HCT116 (cell line): Measurements from ENCODE around the gene L1CAM. TPM values are rescaled to one million over a fixed set of nuclear protein-coding genes. Genes with fewer than 3 reads are reported as not detected.

Experiments
- ATAC-seq: fragments of 200-7000 bp; cut with Tn5 transposase; 2 replicates; pipeline ENCODE4 v1.9.1; 2020; ENCODE audit warnings: mild to moderate bottlenecking, moderate library complexity
- BruUV-seq: library from RNA; stranded (reverse); fragments of 400-500 nt; replicated peaks from 2 replicates; lab custom pipeline; 2021; lab: Mats Ljungman, UMichigan
- CTCF ChIA-PET: fragments of 300-600 bp; sonication (Branson Sonifier 250); formaldehyde crosslinking; loops from one replicate; lab custom pipeline; 2021; ENCODE audit warnings: antibody characterized with exemption; lab: Charles Lee
- POLR2A ChIA-PET: fragments of 300-600, 350-600 bp; sonication (Branson Sonifier 250); formaldehyde crosslinking; loops from one replicate; lab custom pipeline; 2021; ENCODE audit warnings: antibody characterized with exemption; lab: Charles Lee
- RAD21 ChIA-PET, 2 experiments: fragments of 300-600 bp; sonication (Branson Sonifier 250); formaldehyde crosslinking; loops; one replicate each; lab custom pipeline; 2023; ENCODE audit warnings: low total read pairs in 2 of 2; ENCODE audit not compliant: uncharacterized antibody in 2 of 2, unreplicated experiment in 2 of 2, low non-redundant PET in 1 of 2; lab: Charles Lee
- DNase-seq: peaks from one replicate; pipeline ENCODE4 v3.0.0-alpha.2; 2010; ENCODE audit warnings: low read depth, low spot score
- H2AFZ ChIP-seq: fragments of 200-600 bp; shearing (Covaris generic), sonication (generic); 2 replicates; pipeline ENCODE4 v1.6.1; 2017; ENCODE audit warnings: low read depth, mixed run types, mixed read lengths, antibody characterized with exemption, low read length; ENCODE audit not compliant: poor library complexity, severe bottlenecking
- H3K27ac ChIP-seq: 2 replicates; pipeline ENCODE4 v1.5.1; 2012; ENCODE audit warnings: low read depth, low read length
- H3K27me3 ChIP-seq: fragments of 200-600 bp; sonication (generic); 2 replicates; pipeline ENCODE4 v1.6.1; 2016; ENCODE audit warnings: mixed run types, low read length, mixed read lengths; ENCODE audit not compliant: insufficient read depth
- H3K36me3 ChIP-seq, 2 experiments: fragments of 200-500 bp in 1 of 2; fragments of 200-600 bp in 1 of 2; sonication (Bioruptor generic) in 1 of 2; sonication (generic) in 1 of 2; 2 replicates each; pipeline versions ENCODE4 v1.5.1 to v1.6.1; 2014 to 2016; ENCODE audit warnings: low read length in 2 of 2, inconsistent platforms in 1 of 2, mixed read lengths in 1 of 2, mixed run types in 1 of 2; ENCODE audit not compliant: insufficient read depth in 2 of 2, control insufficient read depth in 1 of 2
- H3K4me1 ChIP-seq, 2 experiments: fragments of 200-600 bp in 1 of 2; sonication (generic) in 1 of 2; 2 replicates each; pipeline versions ENCODE4 v1.5.1 to v1.6.1; 2012 to 2017; ENCODE audit warnings: low read length in 2 of 2, inconsistent platforms in 1 of 2, mild to moderate bottlenecking in 1 of 2, mixed read lengths in 1 of 2, mixed run types in 1 of 2, moderate library complexity in 1 of 2; ENCODE audit not compliant: insufficient read depth in 2 of 2, control insufficient read depth in 1 of 2
- H3K4me2 ChIP-seq: fragments of 200-600 bp; sonication (generic); 2 replicates; pipeline ENCODE4 v1.6.1; 2017; ENCODE audit warnings: mixed run types, low read length, mixed read lengths
- H3K4me3 ChIP-seq, 2 experiments: fragments of 200-600 bp in 1 of 2; sonication (generic) in 1 of 2; replicated peaks in 1 of 2; 2 replicates each; pipeline ENCODE4 v1.5.1; 2011 to 2016; ENCODE audit warnings: low read length in 2 of 2, control low read depth in 1 of 2, low read depth in 1 of 2, mild to moderate bottlenecking in 1 of 2, mixed read lengths in 1 of 2, mixed run types in 1 of 2
- H3K79me2 ChIP-seq: fragments of 200-600 bp; sonication (generic); 2 replicates; pipeline ENCODE4 v1.6.1; 2017; ENCODE audit warnings: mild to moderate bottlenecking, mixed run types, low read length, moderate library complexity, mixed read lengths; ENCODE audit not compliant: insufficient read depth
- H3K9ac ChIP-seq: fragments of 200-600 bp; sonication (generic); 2 replicates; pipeline ENCODE4 v1.6.1; 2016; ENCODE audit warnings: low read length, mixed read lengths
- H3K9me2 ChIP-seq: fragments of 200-600 bp; sonication (generic), shearing (Covaris generic); 2 replicates; pipeline ENCODE4 v1.6.1; 2017; ENCODE audit warnings: mixed run types, mild to moderate bottlenecking, moderate library complexity; ENCODE audit not compliant: insufficient read depth
- H3K9me3 ChIP-seq, 2 experiments: fragments of 200-500 bp in 1 of 2; fragments of 200-600 bp in 1 of 2; sonication (Bioruptor generic) in 1 of 2; sonication (generic) in 1 of 2; 2 replicates each; pipeline ENCODE4 v1.6.1; 2014 to 2017; ENCODE audit warnings: low read length in 2 of 2, mixed read lengths in 2 of 2, inconsistent platforms in 1 of 2, low read depth in 1 of 2, mild to moderate bottlenecking in 1 of 2, mixed run types in 1 of 2, moderate library complexity in 1 of 2; ENCODE audit not compliant: control insufficient read depth in 1 of 2, insufficient read depth in 1 of 2
- H4K20me1 ChIP-seq: fragments of 200-600 bp; sonication (generic), shearing (Covaris generic); 2 replicates; pipeline ENCODE4 v1.6.1; 2017; ENCODE audit warnings: mixed run types, mild to moderate bottlenecking, moderate library complexity; ENCODE audit not compliant: insufficient read depth
- CBX3 ChIP-seq: IDR thresholded peaks from 2 replicates; pipeline ENCODE4 v1.6.1; 2012; ENCODE audit warnings: low read depth
- CEBPB ChIP-seq: IDR thresholded peaks from 2 replicates; pipeline ENCODE4 v1.6.1; 2012; ENCODE audit warnings: low read depth
- ELF1 ChIP-seq: IDR thresholded peaks from 2 replicates; pipeline ENCODE4 v1.6.1; 2012; ENCODE audit warnings: low read depth, borderline replicate concordance
- FOSL1 ChIP-seq: IDR thresholded peaks from 2 replicates; pipeline ENCODE4 v1.6.1; 2012; ENCODE audit warnings: low read depth
- JUND ChIP-seq: IDR thresholded peaks from 2 replicates; pipeline ENCODE4 v1.6.1; 2012
- POLR2A ChIP-seq: IDR thresholded peaks from 2 replicates; pipeline ENCODE4 v1.7.0; 2011; ENCODE audit warnings: borderline replicate concordance; ENCODE audit not compliant: insufficient read depth, insufficient read length; ENCODE audit errors: extremely low read depth
- POLR2AphosphoS5 ChIP-seq: IDR thresholded peaks from 2 replicates; pipeline ENCODE4 v1.6.1; 2011; ENCODE audit warnings: mild to moderate bottlenecking, low read depth, low read length, moderate library complexity
- RAD21 ChIP-seq: IDR thresholded peaks from 2 replicates; pipeline ENCODE4 v1.6.1; 2012; ENCODE audit warnings: low read depth, mild to moderate bottlenecking
- SIN3A ChIP-seq: IDR thresholded peaks from 2 replicates; pipeline ENCODE4 v1.6.1; 2012; ENCODE audit warnings: low read depth
- SP1 ChIP-seq: IDR thresholded peaks from 2 replicates; pipeline ENCODE4 v1.6.1; 2012; ENCODE audit warnings: low read depth
- SRF ChIP-seq: IDR thresholded peaks from 2 replicates; pipeline ENCODE4 v1.6.1; 2012; ENCODE audit warnings: low read depth
- TCF7L2 ChIP-seq: IDR thresholded peaks from 2 replicates; pipeline ENCODE4 v1.7.0; 2011; ENCODE audit warnings: borderline replicate concordance, inconsistent platforms; ENCODE audit not compliant: insufficient read depth, insufficient read length; ENCODE audit errors: extremely low read depth
- YY1 ChIP-seq: IDR thresholded peaks from 2 replicates; pipeline ENCODE4 v1.6.1; 2011; ENCODE audit warnings: low read length, low read depth, moderate library complexity, mild to moderate bottlenecking; ENCODE audit not compliant: insufficient replicate concordance; ENCODE audit errors: extremely low read depth
- ZFX ChIP-seq: fragments of 450-650 bp; IDR thresholded peaks from 2 replicates; pipeline ENCODE4 v1.6.1; 2017
- ZNF274 ChIP-seq: fragments of 200-500 bp; sonication (Bioruptor generic); IDR thresholded peaks from 2 replicates; pipeline ENCODE4 v1.6.1; 2014; ENCODE audit warnings: mild to moderate bottlenecking, low read depth, low read length, inconsistent platforms
- intact Hi-C: fragments of 100-400 bp; cut with micrococcal nuclease; formaldehyde crosslinking; loops from 2 replicates; pipeline ENCODE4 v1.10.0; 2022
- total RNA-seq: library from RNA; stranded (reverse); gene quantifications from one replicate; pipeline ENCODE4 v1.2.1, GENCODE V29; 2021; ENCODE audit not compliant: unreplicated experiment
- TF ChIP-seq, protein P1 (sequence below), 3 experiments: fragments of 200-600 bp in 1 of 3; sonication (generic) in 1 of 3; IDR thresholded peaks in 2 of 3; conservative IDR thresholded peaks in 1 of 3; 2 replicates each; pipeline ENCODE4 v1.5.1; 2012 to 2017; ENCODE audit warnings: low read depth in 2 of 3, low read length in 2 of 3, antibody characterized with exemption in 1 of 3, borderline replicate concordance in 1 of 3, control low read depth in 1 of 3, mild to moderate bottlenecking in 1 of 3, mixed read lengths in 1 of 3, mixed run types in 1 of 3, moderate library complexity in 1 of 3; ENCODE audit not compliant: insufficient read depth in 1 of 3
- TF ChIP-seq, protein P2 (sequence below): IDR thresholded peaks from 2 replicates; pipeline ENCODE4 v1.6.1; 2011; ENCODE audit warnings: mild to moderate bottlenecking, low read length, moderate library complexity; ENCODE audit not compliant: insufficient replicate concordance; ENCODE audit errors: extremely low read depth
- TF ChIP-seq, protein P3 (sequence below): IDR thresholded peaks from 2 replicates; pipeline ENCODE4 v1.6.1; 2012; ENCODE audit warnings: low read depth
- TF ChIP-seq, protein P4 (sequence below): IDR thresholded peaks from 2 replicates; pipeline ENCODE4 v1.6.1; 2012
- TF ChIP-seq, protein P5 (sequence below): IDR thresholded peaks from 2 replicates; pipeline ENCODE4 v1.6.1; 2012

Gene L1CAM
- total RNA-seq, 1 experiment from 2014 or later, result 14.8 TPM

DNA sequence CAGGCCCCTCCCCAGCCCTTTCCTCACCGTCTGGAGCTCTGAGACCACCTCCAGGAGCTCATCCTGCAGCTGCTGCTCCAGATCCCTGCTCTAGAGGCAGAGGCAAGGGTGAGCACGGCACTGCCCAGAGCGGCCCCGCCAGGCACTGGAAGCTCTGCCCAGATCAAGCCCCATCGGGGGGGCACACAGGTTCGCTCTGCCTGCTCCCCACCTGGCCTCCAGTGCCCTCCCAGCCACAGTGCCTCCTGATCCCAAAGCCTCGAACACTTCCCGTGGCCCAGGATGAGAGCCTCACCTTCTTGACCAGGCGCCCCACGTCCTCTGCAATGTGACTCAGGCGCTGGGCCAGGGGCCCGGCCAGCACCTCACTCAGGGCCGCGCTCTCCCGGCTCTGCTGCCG, 35.1 kb upstream of the L1CAM start:
- no peak overlapping the region for H3K4me3 ChIP-seq
- DNase-seq, result no peak
- H3K4me2 ChIP-seq, result no peak overlapping the region
- H3K36me3 ChIP-seq, result peaks cover 3 to 5% of the 10 kb centered on the region in 2 experiments; a peak in 2 of 4 replicates
- H3K4me1 ChIP-seq, result peaks cover 8 to 17% of the 10 kb centered on the region in 2 experiments
- no peaks in the 10 kb centered on the region for H4K20me1 ChIP-seq
- H3K9me3 ChIP-seq, result no peaks in the 10 kb centered on the region
- TF ChIP-seq SRF (no peak), FOSL1 (no peak), JUND (no peak), CBX3 (no peak), CEBPB (no peak), POLR2AphosphoS5 (no peak), TCF7L2 (no peak), ELF1 (no peak), SP1 (no peak), YY1 (no peak), POLR2A (no peak), ZFX (no peak), SIN3A (no peak), ZNF274 (no peak), RAD21 (no peak)
- TF ChIP-seq, protein P1, sequence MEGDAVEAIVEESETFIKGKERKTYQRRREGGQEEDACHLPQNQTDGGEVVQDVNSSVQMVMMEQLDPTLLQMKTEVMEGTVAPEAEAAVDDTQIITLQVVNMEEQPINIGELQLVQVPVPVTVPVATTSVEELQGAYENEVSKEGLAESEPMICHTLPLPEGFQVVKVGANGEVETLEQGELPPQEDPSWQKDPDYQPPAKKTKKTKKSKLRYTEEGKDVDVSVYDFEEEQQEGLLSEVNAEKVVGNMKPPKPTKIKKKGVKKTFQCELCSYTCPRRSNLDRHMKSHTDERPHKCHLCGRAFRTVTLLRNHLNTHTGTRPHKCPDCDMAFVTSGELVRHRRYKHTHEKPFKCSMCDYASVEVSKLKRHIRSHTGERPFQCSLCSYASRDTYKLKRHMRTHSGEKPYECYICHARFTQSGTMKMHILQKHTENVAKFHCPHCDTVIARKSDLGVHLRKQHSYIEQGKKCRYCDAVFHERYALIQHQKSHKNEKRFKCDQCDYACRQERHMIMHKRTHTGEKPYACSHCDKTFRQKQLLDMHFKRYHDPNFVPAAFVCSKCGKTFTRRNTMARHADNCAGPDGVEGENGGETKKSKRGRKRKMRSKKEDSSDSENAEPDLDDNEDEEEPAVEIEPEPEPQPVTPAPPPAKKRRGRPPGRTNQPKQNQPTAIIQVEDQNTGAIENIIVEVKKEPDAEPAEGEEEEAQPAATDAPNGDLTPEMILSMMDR (IDR thresholded peaks at IDR 0.05 in 2 of 3, conservative IDR thresholded peaks at IDR 0.05 in 1 of 3; ENCODE audit: borderline replicate concordance in 1 of 3, insufficient read depth in 1 of 3, low read depth in 2 of 3, low read length in 2 of 3), result no peak
- TF ChIP-seq, protein P2, sequence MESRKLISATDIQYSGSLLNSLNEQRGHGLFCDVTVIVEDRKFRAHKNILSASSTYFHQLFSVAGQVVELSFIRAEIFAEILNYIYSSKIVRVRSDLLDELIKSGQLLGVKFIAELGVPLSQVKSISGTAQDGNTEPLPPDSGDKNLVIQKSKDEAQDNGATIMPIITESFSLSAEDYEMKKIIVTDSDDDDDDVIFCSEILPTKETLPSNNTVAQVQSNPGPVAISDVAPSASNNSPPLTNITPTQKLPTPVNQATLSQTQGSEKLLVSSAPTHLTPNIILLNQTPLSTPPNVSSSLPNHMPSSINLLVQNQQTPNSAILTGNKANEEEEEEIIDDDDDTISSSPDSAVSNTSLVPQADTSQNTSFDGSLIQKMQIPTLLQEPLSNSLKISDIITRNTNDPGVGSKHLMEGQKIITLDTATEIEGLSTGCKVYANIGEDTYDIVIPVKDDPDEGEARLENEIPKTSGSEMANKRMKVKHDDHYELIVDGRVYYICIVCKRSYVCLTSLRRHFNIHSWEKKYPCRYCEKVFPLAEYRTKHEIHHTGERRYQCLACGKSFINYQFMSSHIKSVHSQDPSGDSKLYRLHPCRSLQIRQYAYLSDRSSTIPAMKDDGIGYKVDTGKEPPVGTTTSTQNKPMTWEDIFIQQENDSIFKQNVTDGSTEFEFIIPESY, result no peak
- TF ChIP-seq, protein P3, sequence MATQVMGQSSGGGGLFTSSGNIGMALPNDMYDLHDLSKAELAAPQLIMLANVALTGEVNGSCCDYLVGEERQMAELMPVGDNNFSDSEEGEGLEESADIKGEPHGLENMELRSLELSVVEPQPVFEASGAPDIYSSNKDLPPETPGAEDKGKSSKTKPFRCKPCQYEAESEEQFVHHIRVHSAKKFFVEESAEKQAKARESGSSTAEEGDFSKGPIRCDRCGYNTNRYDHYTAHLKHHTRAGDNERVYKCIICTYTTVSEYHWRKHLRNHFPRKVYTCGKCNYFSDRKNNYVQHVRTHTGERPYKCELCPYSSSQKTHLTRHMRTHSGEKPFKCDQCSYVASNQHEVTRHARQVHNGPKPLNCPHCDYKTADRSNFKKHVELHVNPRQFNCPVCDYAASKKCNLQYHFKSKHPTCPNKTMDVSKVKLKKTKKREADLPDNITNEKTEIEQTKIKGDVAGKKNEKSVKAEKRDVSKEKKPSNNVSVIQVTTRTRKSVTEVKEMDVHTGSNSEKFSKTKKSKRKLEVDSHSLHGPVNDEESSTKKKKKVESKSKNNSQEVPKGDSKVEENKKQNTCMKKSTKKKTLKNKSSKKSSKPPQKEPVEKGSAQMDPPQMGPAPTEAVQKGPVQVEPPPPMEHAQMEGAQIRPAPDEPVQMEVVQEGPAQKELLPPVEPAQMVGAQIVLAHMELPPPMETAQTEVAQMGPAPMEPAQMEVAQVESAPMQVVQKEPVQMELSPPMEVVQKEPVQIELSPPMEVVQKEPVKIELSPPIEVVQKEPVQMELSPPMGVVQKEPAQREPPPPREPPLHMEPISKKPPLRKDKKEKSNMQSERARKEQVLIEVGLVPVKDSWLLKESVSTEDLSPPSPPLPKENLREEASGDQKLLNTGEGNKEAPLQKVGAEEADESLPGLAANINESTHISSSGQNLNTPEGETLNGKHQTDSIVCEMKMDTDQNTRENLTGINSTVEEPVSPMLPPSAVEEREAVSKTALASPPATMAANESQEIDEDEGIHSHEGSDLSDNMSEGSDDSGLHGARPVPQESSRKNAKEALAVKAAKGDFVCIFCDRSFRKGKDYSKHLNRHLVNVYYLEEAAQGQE, result no peak
- TF ChIP-seq, protein P4, sequence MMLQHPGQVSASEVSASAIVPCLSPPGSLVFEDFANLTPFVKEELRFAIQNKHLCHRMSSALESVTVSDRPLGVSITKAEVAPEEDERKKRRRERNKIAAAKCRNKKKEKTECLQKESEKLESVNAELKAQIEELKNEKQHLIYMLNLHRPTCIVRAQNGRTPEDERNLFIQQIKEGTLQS, result no peak
- TF ChIP-seq, protein P5, sequence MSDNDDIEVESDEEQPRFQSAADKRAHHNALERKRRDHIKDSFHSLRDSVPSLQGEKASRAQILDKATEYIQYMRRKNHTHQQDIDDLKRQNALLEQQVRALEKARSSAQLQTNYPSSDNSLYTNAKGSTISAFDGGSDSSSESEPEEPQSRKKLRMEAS, result no peak
- no peak overlapping the region for H3K27ac ChIP-seq
- no peaks in the 10 kb centered on the region for H3K9me2 ChIP-seq
- peaks cover 27% of the 10 kb centered on the region; the same call in 1 of the 2 replicates for H3K79me2 ChIP-seq
- ChIA-PET CTCF (no interaction called here), POLR2A (no interaction called here), RAD21 (no interaction called here)
- no peak for ATAC-seq
- no TSS peak for BruUV-seq
- no peak overlapping the region for H2AFZ ChIP-seq
- H3K9ac ChIP-seq, result no peak overlapping the region
- intact Hi-C loops, result no loop called here
- H3K27me3 ChIP-seq, result no peaks in the 10 kb centered on the region
